Tibial nerve (tissue), 4 donors: ENCODE results near the gene CHMP1B. TPM values are rescaled to one million over a fixed set of nuclear protein-coding genes. Genes with fewer than 3 reads are reported as not detected.

ENCODE experiments used
- DNase-seq, 2 donors: peaks; one replicate each; pipeline ENCODE4 v3.0.0-alpha.2; 2019; ENCODE audit warnings: low spot score in 2 of 2
- H3K27ac ChIP-seq, 4 donors: fragments of 200-600 bp; sonication (generic) in 3 of 4; one replicate each; pipeline ENCODE4 v1.5.1; 2017 to 2019; ENCODE audit warnings: mild to moderate bottlenecking in 1 of 4
- H3K27me3 ChIP-seq, 2 donors: fragments of 200-600 bp; sonication (generic) in 1 of 2; one replicate each; pipeline versions ENCODE4 v1.5.1 to v1.6.0; 2017 to 2019
- H3K36me3 ChIP-seq, 3 donors: fragments of 200-600 bp; sonication (generic); one replicate each; pipeline ENCODE4 v1.5.1; 2018 to 2019
- H3K4me1 ChIP-seq, 4 donors: fragments of 200-600 bp; sonication (generic) in 3 of 4; one replicate each; pipeline ENCODE4 v1.5.1; 2017 to 2019
- H3K4me3 ChIP-seq, 4 donors: fragments of 200-600 bp; sonication (generic) in 3 of 4; one replicate each; pipeline ENCODE4 v1.5.1; 2017 to 2019; ENCODE audit warnings: mild to moderate bottlenecking in 1 of 4, moderate library complexity in 1 of 4
- H3K9me3 ChIP-seq, 4 donors: fragments of 200-600 bp; sonication (generic) in 3 of 4; one replicate each; pipeline ENCODE4 v1.5.1; 2017 to 2019
- CTCF ChIP-seq, 5 experiments: fragments of 200-600 bp in 3 of 5; fragments of 450-650 bp in 2 of 5; sonication (generic) in 3 of 5; IDR thresholded peaks; one replicate each; pipeline ENCODE4 v1.5.1; 2016 to 2019; ENCODE audit warnings: antibody characterized with exemption in 5 of 5, mild to moderate bottlenecking in 3 of 5, moderate library complexity in 2 of 5
- EP300 ChIP-seq, 2 donors: sonication (generic); formaldehyde crosslinking; IDR thresholded peaks; one replicate each; pipeline ENCODE4 v1.6.1; 2017; ENCODE audit warnings: antibody characterized with exemption in 2 of 2, mild to moderate bottlenecking in 1 of 2
- POLR2A ChIP-seq, 2 donors: fragments of 450-650 bp; IDR thresholded peaks; one replicate each; pipeline ENCODE4 v1.6.1; 2017; ENCODE audit warnings: antibody characterized with exemption in 2 of 2, mild to moderate bottlenecking in 2 of 2, moderate library complexity in 2 of 2
- WGBS, 2 donors: methylation state at CpG; one replicate each; pipeline ENCODE4 v1.1.5; 2018; 5-methylcytosine and 5-hydroxymethylcytosine counted together
- total RNA-seq, 4 donors: library from RNA; depleted of rRNA; stranded (reverse); fragments of >200 nt; gene quantifications; one replicate each; pipeline ENCODE4 v1.1.0, GENCODE V29; 2016

CHMP1B gene
- total RNA-seq, 4 donors from 2014 or later: 31.2 to 49.8 (median 38.1) TPM

- no peak for DNase-seq
These were observed 34.2 kb downstream of the CHMP1B start for GRCh38 chr18:11885278-11885947.

GRCh38 chr18:11886577-11887110 is 35.4 kb downstream of the CHMP1B start:
- WGBS, 2 donors: 79 to 82% methylated on average over 18 to 19 of the region's 19 CpGs
- Histone ChIP-seq H3K4me3 (no peak overlapping the region), H3K4me1 (peaks cover 0 to 3% (median 0%) of the 10 kb centered on the region in 4 donors), H3K27me3 (no peaks in the 10 kb centered on the region), H3K9me3 (no peaks in the 10 kb centered on the region), H3K27ac (no peak overlapping the region), H3K36me3 (peaks cover 0 to 94% (median 25%) of the 10 kb centered on the region in 3 donors)
- DNase-seq: no peak
- TF ChIP-seq CTCF (IDR thresholded peaks at IDR 0.05) (no peak), POLR2A (IDR thresholded peaks at IDR 0.05) (no peak), EP300 (IDR thresholded peaks at IDR 0.05) (no peak)

More at GRCh38 chr18:11885278-11885947, 34.2 kb downstream of the CHMP1B start:
- TF ChIP-seq CTCF (IDR thresholded peaks at IDR 0.05) (no peak), EP300 (IDR thresholded peaks at IDR 0.05) (no peak), POLR2A (IDR thresholded peaks at IDR 0.05) (no peak)
- H3K27ac ChIP-seq: no peak overlapping the region
- peaks cover 0 to 3% (median 0%) of the 10 kb centered on the region in 4 donors for H3K4me1 ChIP-seq
- 77 to 79% methylated on average over 22 of the region's 22 CpGs for WGBS, 2 donors
- H3K27me3 ChIP-seq: no peaks in the 10 kb centered on the region
- H3K36me3 ChIP-seq: peaks cover 0 to 94% (median 23%) of the 10 kb centered on the region in 3 donors
- no peaks in the 10 kb centered on the region for H3K9me3 ChIP-seq
- no peak overlapping the region for H3K4me3 ChIP-seq

GRCh38 chr18:11887328-11888128 is 36.3 kb downstream of the CHMP1B start:
- Histone ChIP-seq H3K4me3 (no peak overlapping the region), H3K9me3 (no peaks in the 10 kb centered on the region), H3K27me3 (no peaks in the 10 kb centered on the region), H3K27ac (no peak overlapping the region), H3K4me1 (peaks cover 0 to 3% (median 0%) of the 10 kb centered on the region in 4 donors), H3K36me3 (peaks cover 0 to 94% (median 25%) of the 10 kb centered on the region in 3 donors)
- WGBS, 2 donors: 89 to 92% methylated on average over 8 of the region's 8 CpGs
- no peak for TF ChIP-seq CTCF (IDR thresholded peaks at IDR 0.05)
- no peak for TF ChIP-seq EP300 (IDR thresholded peaks at IDR 0.05)
- TF ChIP-seq POLR2A (IDR thresholded peaks at IDR 0.05): no peak
- DNase-seq: no peak

GRCh38 chr18:11888726-11889125 is 37.5 kb downstream of the CHMP1B start:
- H3K27ac ChIP-seq: no peak overlapping the region
- peaks cover 0 to 99% (median 25%) of the 10 kb centered on the region in 3 donors for H3K36me3 ChIP-seq
- no peak overlapping the region for H3K4me3 ChIP-seq
- TF ChIP-seq POLR2A (IDR thresholded peaks at IDR 0.05) (no peak), EP300 (IDR thresholded peaks at IDR 0.05) (no peak), CTCF (IDR thresholded peaks at IDR 0.05) (no peak)
- whole genome bisulfite sequencing, 2 donors: 86 to 87% methylated on average over 2 of the region's 2 CpGs
- H3K4me1 ChIP-seq: no peaks in the 10 kb centered on the region
- no peaks in the 10 kb centered on the region for H3K9me3 ChIP-seq
- no peaks in the 10 kb centered on the region for H3K27me3 ChIP-seq
- DNase-seq: no peak

GRCh38 chr18:11889284-11889683 is 38.1 kb downstream of the CHMP1B start:
- Histone ChIP-seq H3K4me1 (no peaks in the 10 kb centered on the region), H3K4me3 (no peak overlapping the region), H3K9me3 (no peaks in the 10 kb centered on the region), H3K27me3 (no peaks in the 10 kb centered on the region), H3K27ac (no peak overlapping the region), H3K36me3 (peaks cover 0 to 98% (median 25%) of the 10 kb centered on the region in 3 donors)
- WGBS, 2 donors: 92 to 96% methylated on average over 5 of the region's 5 CpGs
- DNase-seq: no peak
- TF ChIP-seq POLR2A (IDR thresholded peaks at IDR 0.05) (no peak), EP300 (IDR thresholded peaks at IDR 0.05) (no peak), CTCF (IDR thresholded peaks at IDR 0.05) (no peak)
